ENCODE data around the gene PDCD4.
"Not testable (repeated sequence)": the region's sequence is repeated elsewhere in the genome, so short reads cannot be mapped to it uniquely, and the experiment has no call there.

Gene PDCD4

DNA sequence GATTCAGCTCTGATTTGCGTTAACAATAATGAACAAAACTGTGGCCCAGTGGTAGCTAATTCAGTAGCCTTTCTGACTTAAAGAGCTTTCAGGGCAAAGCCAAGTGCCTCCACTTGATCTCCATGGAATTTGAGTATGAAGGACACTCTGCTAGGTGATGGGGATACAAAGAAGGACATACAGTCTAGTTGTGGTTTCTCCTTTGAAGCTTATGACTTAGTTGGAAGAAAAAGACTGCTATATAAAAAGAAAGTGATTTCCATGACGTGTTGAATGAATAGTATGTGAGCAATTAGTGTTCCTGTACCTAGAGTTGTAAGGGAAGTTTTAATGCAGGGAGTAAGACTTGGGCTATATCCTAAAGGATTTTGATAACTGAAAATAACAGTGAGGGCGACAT is 8.3 kb downstream of the PDCD4 start:
- no peak for DNase-seq

GRCh38 chr10:110881247-110881646 is 9.5 kb downstream of the PDCD4 start:
- DNase-seq = no peak

GRCh38 chr10:110881905-110882304 is 10.2 kb downstream of the PDCD4 start:
- DNase-seq = no peak

GRCh38 chr10:110883924-110884323 is 12.2 kb downstream of the PDCD4 start:
- no peak for DNase-seq

GRCh38 chr10:110885932-110886674 is 14.4 kb downstream of the PDCD4 start:
- no peak for DNase-seq

DNA sequence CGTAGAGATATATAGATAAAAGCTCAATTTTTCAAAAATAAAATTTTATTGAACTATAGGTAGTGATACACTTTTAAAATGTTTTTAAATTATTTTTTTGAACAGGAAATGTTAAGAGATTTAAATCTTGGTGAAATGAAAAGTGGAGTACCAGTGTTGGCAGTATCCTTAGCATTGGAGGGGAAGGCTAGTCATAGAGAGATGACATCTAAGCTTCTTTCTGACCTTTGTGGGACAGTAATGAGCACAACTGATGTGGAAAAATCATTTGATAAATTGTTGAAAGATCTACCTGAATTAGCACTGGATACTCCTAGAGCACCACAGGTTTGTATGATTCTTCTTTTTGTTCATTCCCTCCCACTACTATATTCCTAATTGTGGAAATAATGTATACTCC is 15.8 kb downstream of the PDCD4 start:
- DNase-seq = no peak

GRCh38 chr10:110892602-110893288 is 21.0 kb downstream of the PDCD4 start:
- no peak for DNase-seq

GRCh38 chr10:110893559-110894179 is 21.9 kb downstream of the PDCD4 start:
- no peak for DNase-seq

GRCh38 chr10:110897184-110897583 is 25.5 kb downstream of the PDCD4 start:
- no peak for DNase-seq

DNA sequence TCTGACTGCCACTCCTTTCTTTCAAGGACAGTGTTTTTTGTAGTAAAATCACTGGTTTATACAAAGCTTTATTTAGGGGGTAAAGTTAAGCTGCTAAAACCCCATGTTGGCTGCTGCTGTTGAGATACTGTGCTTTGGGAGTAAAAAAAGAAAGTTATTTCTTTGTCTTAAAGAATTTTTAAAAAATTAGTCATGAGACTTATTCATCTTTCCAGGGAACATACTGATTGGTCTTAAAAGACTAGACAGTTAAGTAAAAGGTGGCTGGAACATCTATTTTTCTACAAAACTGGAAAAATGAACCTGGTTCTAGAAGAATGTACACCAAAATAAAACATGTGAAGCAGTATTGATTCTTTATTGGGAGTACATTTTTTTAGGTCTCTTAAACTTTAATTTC is 26.7 kb downstream of the PDCD4 start:
- DNase-seq = no peak

- no peak for DNase-seq
Observed at GRCh38 chr10:110900983-110901382, 29.3 kb downstream of the PDCD4 start.

DNA sequence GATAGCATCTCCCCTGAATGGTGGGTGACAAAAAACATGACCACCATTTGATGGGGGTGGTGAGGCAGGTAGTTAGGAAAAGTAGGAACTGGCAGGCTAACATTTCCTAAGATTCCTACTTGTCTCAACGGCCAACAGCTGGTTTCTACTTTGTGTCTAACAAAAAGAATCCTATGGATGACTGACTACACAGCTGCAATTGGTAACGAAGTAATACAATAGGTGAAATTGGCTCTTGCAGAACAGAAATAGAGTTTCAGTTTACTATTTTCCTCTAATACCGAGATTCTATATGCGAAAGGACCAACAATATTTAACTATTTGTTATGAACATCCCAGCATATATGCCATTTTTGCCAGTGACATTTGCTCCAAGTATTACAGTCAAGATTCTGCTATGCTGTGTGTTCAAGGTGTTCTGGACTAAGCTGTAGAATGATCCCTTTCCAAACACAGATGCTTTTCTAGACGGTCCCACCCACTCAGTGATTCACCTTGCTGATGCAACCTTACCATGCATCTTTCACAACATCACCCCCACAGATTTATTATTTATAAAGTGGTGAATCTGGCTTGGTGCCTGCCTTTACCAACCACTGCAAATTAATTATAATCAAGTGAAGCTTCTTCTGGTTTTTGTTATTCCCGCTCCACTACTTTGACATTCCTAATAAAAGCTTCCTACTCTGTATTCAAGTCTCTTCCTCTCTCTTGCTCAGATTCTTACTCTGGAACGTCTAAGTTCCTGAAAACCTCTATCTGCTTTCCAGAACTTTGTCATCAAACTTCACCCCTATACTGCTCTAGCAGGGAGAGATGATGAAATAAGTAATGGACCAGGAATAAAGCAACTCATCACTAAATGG is 30.5 kb downstream of the PDCD4 start:
- peak in 10 of 56 donors; percentile 1 to 37 (median 10) for DNase-seq

- DNase-seq = no peak
Observed at GRCh38 chr10:110903280-110904278, 31.9 kb downstream of the PDCD4 start.

GRCh38 chr10:110910138-110910537 is 38.4 kb downstream of the PDCD4 start:
- no peak for DNase-seq

GRCh38 chr10:110912374-110912773 is 40.6 kb downstream of the PDCD4 start:
- no peak for DNase-seq

DNA sequence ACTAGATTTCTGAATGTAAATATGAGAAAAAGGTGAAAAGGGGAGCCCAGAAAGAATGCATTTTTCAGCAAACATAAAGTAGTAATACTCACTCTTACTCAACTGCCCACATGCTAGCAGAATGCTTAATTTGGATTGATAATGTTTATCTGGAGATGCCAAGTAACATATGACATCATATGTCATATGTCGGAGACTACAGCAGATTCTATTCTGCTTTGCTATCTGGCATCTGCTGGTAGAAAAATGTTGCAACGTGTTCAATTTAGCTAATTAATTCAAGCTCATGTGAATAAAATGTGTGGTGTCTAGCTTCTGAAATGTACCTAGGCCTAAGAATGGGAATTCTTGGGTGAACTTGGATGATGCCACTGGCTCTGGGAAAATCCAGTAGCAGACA is 42.7 kb downstream of the PDCD4 start:
- DNase-seq = no peak

GRCh38 chr10:110915035-110915434 is 43.3 kb downstream of the PDCD4 start:
- DNase-seq = no peak

DNA sequence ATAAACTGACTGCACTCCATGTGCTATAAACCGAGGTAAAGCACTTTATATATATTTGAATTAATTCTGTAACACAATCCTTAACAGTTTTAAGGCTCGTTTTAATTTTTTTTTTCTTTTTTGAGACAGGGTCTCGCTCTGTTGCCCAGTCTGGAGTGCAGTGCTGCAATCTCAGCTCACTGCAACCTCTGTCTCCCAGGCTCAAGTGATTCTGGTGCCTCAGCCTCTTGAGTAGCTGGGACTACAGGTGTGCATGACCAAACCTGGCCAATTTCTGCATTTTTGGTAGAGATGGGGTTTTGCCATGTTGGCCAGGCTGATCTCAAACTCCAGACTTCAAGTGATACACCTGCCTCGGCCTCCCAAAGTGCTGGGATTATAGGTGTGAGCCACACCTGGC is 43.9 kb downstream of the PDCD4 start:
- DNase-seq = not testable (repeated sequence)

DNA sequence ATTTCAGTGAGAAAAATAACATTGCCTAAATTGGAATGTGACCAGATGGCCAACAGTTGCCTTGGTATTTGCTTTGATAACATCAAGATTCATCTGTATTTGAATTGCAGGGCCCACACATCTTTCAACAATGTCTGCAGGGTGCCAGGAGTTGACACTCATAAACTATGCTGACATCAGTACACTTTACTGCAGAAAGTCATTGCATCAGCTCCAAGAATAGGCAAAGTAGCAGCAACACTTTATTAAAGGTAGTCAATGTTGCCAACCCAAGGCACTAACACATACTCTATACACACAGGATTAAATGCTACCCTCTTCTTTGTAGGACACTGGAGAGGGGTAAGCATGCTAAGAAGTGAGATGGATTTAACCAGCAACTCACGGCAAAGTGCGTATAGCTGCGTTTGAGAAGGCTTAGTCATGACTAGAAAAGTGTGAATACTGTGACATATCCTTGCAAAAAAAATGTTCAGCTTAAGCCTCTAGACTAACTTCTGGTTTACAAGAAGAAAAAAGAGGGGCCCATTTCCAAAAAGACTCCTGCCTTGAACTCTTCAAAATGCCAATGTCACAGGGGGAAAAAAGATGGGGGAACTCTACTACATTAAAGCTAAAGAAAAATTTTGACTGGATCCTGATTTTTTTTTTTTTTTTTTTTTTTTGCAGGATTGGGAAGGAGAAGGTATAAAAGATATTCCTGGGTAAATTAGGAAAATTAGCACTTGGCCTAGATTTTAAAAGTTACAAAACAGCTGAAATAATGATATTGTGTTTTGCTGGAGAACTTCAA is 45.0 kb downstream of the PDCD4 start:
- DNase-seq = no peak

DNA sequence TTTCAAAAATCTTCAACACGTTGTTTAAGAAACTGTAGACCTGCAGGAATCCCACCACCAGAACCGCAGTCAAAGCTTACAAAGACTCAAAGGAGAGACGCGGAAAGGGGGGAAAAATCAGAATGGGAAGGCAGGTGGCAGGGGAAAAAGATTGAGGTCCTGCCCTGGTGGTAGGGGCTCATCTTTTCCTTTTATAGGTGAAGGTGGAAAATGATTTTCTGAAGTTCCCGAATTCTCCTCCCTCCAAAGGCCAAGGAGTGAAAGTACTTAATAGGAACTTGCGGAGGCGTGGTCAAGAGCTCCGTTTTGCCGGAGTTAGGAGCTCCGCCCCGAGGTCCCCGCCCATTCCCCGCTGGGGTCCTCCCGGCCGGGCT is 46.5 kb downstream of the PDCD4 start:
- peak in 9 of 56 donors; percentile 54 to 86 (median 77) for DNase-seq
